Ishikawa (cell line): ENCODE measurements around the gene SASH1.

Experiments used
- CREB1 ChIP-seq: IDR thresholded peaks from 2 replicates; pipeline ENCODE4 v1.6.1; 2012; ENCODE audit warnings: low read depth
- EP300 ChIP-seq: IDR thresholded peaks from 2 replicates; pipeline ENCODE4 v1.6.1; 2012; ENCODE audit warnings: borderline replicate concordance
- NFIC ChIP-seq: IDR thresholded peaks from 2 replicates; pipeline ENCODE4 v1.6.1; 2012
- RAD21 ChIP-seq: IDR thresholded peaks from 2 replicates; pipeline ENCODE4 v1.6.1; 2012; ENCODE audit warnings: low read depth
- TAF1 ChIP-seq: IDR thresholded peaks from 2 replicates; pipeline ENCODE4 v1.6.1; 2012; ENCODE audit warnings: low read depth, mild to moderate bottlenecking
- ZBTB7A ChIP-seq: IDR thresholded peaks from 2 replicates; pipeline ENCODE4 v1.6.1; 2012; ENCODE audit warnings: low read depth
- TF ChIP-seq, protein P1 (sequence below): IDR thresholded peaks from 2 replicates; pipeline ENCODE4 v1.6.1; 2012
- TF ChIP-seq, protein P2 (sequence below): IDR thresholded peaks from 2 replicates; pipeline ENCODE4 v1.6.1; 2012; ENCODE audit warnings: low read depth, mild to moderate bottlenecking

DNA sequence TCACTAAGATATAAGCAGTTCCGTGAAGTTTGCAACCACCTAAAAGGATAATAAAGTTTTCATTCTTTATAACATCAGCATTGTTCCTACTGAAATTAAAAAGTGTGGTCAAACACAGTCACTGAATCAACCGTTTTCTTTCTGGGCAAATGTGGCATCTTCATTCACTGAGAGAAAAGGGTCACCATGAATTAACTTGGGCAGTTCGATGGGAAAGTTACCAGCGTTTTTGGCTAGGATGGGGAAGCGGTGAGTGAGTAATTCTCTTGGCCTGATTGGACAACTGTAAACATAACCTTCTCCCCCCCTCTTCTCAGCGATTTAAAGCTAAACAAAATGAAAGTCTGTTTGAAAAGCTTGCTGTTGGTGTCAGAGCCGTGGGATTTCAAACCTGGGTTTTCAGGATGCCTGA is 181.8 kb downstream of the SASH1 start:
- TF ChIP-seq NFIC = no peak
- TF ChIP-seq ZBTB7A = no peak
- TF ChIP-seq TAF1 = no peak
- TF ChIP-seq EP300 = no peak
- TF ChIP-seq, protein P1, sequence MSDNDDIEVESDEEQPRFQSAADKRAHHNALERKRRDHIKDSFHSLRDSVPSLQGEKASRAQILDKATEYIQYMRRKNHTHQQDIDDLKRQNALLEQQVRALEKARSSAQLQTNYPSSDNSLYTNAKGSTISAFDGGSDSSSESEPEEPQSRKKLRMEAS = no peak
- TF ChIP-seq, protein P2, sequence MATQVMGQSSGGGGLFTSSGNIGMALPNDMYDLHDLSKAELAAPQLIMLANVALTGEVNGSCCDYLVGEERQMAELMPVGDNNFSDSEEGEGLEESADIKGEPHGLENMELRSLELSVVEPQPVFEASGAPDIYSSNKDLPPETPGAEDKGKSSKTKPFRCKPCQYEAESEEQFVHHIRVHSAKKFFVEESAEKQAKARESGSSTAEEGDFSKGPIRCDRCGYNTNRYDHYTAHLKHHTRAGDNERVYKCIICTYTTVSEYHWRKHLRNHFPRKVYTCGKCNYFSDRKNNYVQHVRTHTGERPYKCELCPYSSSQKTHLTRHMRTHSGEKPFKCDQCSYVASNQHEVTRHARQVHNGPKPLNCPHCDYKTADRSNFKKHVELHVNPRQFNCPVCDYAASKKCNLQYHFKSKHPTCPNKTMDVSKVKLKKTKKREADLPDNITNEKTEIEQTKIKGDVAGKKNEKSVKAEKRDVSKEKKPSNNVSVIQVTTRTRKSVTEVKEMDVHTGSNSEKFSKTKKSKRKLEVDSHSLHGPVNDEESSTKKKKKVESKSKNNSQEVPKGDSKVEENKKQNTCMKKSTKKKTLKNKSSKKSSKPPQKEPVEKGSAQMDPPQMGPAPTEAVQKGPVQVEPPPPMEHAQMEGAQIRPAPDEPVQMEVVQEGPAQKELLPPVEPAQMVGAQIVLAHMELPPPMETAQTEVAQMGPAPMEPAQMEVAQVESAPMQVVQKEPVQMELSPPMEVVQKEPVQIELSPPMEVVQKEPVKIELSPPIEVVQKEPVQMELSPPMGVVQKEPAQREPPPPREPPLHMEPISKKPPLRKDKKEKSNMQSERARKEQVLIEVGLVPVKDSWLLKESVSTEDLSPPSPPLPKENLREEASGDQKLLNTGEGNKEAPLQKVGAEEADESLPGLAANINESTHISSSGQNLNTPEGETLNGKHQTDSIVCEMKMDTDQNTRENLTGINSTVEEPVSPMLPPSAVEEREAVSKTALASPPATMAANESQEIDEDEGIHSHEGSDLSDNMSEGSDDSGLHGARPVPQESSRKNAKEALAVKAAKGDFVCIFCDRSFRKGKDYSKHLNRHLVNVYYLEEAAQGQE = no peak
- TF ChIP-seq RAD21 = no peak
- no peak for TF ChIP-seq CREB1
